SKM-1 treated with dmso at 0.1 percent for 144 hours (cell line): ENCODE data around the gene ENSA.
"Not testable (repeated sequence)": the region's sequence is repeated elsewhere in the genome, so short reads cannot be mapped to it uniquely, and the experiment has no call there.

ENCODE experiments used
- DNase-seq: peaks from one replicate; lab custom pipeline; 2025; ENCODE audit not compliant: unreplicated experiment; lab: John Stamatoyannopoulos, UW

Gene ENSA, protein sequence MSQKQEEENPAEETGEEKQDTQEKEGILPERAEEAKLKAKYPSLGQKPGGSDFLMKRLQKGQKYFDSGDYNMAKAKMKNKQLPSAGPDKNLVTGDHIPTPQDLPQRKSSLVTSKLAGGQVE

GRCh38 chr1:150629115-150629928 lies at the start of gene ENSA:
Gene ENSA, minus strand, starts transcription at chr1:150629612. Its CDS starts 142 bp downstream, at chr1:150629470.
- peak; percentile 100 for DNase-seq

- DNase-seq = no peak
These were observed 49.6 kb upstream of the ENSA start for GRCh38 chr1:150678988-150679387.

DNA sequence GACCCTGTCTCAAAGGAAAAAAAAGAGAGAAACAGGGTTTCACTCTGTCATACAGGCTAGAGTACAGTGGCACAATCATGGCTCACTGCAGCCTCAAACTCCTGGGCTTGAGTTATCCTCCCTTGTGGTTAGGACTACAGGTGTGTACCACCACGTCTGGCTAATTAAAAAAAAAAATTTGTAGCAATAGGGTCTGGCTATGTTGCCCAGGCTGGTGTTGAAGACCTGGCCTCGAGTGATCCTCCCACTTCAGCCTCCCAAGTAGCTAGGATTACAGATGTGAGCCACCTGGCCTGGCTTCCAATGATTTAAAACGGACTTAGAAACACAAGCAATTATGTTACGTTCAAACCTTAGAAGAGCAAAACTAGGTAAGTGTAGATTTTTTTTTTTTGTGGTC lies 45.5 kb upstream of the ENSA start:
- DNase-seq = no peak

DNA sequence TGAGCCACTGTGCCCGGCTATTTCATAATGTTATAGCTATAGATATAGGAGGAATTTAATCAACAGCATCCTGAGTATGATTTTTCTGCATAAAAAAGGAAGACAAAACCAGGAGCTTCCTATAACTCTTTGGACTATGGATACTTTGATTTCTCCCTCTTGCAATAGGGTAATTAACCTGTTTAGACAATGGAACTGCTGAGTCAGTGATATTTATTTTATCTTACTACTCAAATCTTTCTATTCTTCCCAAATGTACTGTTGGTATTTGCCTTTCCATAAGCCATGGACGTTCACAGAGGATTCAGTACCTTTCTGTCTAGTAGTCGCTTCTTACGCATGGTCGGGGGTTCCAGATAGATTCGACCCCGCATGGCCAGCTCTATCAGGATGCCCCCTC lies 33.9 kb upstream of the ENSA start:
- no peak for DNase-seq

DNA sequence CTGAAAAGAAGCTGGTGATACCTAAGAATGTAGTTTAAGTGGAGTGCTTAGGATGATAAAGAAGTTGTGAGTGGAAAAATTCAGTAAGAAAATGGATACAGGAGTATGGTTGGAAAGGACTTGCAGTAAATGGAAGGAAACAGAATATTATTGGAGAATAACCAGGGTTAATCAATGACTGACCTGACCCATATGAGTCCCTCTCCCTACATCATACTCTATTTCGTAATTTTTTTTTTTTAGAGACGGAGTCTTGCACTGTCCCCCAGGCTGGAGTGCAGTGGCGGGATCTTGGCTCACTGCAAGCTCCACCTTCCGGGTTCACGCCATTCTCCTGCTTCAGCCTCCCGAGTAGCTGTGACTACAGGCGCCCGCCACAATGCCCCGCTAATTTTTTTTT lies 33.4 kb upstream of the ENSA start:
- no peak for DNase-seq

GRCh38 chr1:150661156-150661555 lies 31.7 kb upstream of the ENSA start:
- no peak for DNase-seq

DNA sequence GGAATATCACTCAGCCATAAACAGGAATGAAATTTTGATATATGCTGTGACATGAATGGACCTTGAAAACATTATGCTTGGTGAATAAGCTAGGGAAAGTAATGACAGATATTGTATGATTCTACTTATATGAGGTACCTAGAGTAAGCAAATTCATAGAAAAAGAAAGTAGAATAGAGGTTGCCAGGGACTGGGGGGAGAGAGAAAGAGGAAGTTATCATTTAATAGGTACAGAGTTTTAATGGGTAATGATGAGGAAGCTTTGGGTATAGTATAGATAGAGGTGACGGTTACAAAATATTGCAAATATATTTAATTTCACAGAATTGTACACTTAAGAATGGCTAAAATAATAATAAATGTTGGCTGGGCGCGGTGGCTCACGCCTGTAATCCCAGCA lies 31.2 kb upstream of the ENSA start:
- no peak for DNase-seq

DNA sequence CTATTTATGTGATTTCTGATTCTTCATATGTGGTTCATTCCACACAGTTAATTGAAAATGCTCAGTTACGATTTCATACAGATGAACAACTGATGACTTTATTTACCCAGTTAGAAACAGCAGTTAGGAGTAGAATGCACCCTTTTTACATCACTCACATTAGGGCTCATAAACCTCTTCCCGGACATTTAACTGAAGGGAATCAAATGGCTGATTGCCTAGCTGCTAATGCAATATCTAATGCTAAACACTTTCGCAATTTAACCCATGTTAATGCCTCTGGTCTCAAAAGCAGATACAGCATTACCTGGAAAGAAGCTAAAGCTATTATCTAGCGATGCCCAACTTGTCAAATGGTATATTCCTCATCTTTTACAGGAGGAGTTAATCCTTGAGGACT lies 27.7 kb upstream of the ENSA start:
- DNase-seq = not testable (repeated sequence)

GRCh38 chr1:150654635-150655034 lies 25.2 kb upstream of the ENSA start:
- not testable (repeated sequence) for DNase-seq

- DNase-seq = no peak
These were observed 20.8 kb upstream of the ENSA start for GRCh38 chr1:150650193-150650592.

DNA sequence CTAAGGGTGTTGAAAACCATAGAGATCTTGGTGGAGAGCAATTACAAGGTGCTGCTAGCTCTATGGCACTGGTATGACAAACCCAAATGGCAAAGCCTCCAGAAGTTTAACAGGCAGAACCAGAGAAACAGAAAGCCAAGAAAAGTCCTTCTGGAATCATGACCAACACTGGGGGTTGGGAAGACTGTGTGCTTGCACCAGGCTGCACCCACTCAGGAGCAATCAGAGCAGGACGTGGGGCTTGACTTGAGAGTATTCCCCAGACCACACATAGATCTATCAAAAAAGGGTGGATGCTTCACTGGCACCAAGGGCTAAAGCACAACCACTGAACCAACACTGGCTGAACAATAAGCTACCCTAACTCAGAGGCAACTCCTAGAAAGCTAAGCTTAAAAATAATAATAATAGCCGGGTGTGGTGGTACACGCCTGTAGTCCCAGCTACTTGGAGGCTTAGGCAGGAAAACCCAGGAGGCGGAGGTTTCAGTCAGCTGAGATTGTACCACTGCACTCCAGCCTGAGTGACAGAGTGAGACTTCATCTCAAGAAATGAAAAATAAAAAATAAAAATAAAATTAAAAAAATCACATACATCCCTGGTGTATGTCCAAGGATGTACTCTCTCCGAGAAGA lies 20.1 kb upstream of the ENSA start:
- DNase-seq = no peak

GRCh38 chr1:150642296-150642695 lies 12.9 kb upstream of the ENSA start:
- no peak for DNase-seq

DNA sequence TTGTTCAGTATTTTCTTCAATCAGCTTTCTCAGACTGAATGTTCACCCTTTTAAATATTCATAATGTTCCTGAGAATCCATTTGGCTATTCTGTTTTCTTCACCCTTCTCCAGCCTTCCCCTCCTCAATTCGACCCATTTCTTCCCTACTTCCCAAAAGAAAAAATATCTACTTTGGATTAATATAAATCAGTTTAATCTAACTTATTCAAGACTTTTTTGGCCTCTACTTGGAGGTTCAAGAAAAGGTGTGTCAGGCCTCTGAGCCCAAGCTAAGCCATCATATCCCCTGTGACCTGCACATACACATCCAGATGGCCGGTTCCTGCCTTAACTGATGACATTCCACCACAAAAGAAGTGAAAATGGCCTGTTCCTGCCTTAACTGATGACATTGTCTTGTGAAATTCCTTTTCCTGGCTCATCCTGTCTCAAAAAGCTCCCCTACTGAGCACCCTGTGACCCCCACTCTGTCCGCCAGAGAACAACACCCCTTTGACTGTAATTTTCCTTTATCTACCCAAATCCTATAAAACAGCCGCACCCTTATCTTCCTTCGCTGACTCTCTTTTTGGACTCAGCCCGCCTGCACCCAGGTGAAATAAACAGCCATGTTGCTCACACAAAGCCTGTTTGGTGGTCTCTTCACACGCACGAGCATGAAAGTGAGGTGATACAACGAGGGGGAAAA lies 11.9 kb upstream of the ENSA start:
- not testable (repeated sequence) for DNase-seq

GRCh38 chr1:150638430-150638829 lies 9.0 kb upstream of the ENSA start:
- DNase-seq = not testable (repeated sequence)

GRCh38 chr1:150634839-150635622 lies 5.6 kb upstream of the ENSA start:
- not testable (repeated sequence) for DNase-seq

DNA sequence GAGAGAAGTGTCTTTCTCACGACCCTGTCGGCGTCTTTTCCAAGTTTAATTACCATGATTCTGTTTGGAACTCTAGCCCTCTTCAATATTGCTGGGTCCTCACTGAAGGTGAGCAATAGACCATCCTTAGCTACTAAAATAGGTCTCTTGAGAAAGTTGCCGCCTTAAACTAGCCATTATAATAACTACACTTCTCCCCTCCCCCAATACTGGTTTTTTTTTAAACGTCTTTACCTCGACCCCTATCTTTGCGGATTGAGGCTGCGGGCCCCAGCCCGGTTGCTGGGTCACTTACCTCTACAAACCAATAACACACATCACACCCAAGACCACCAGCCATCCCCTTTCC lies 672 bp downstream of the ENSA start:
- DNase-seq = no peak

GRCh38 chr1:150627826-150628410 lies 1.5 kb downstream of the ENSA start:
- DNase-seq = no peak

DNA sequence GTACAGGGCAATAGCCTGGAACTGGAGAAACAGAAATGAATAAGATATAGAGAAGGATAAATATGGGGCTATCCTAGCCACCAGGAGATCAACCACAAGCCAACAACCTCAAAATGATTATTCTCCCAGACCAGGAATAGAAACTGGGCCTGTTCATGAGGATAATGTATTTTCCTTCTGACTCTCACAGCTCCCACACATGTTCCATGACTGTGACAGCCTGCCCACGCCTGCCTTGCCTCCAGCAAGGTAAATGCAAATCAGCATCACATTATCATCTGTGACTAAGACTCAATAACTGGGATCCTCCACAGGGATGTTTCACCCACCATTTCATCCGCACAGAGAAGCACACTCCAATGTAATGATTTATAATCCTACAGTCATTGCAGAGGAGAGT lies 3.3 kb downstream of the ENSA start:
- DNase-seq = no peak

- not testable (repeated sequence) for DNase-seq
These were observed 4.9 kb downstream of the ENSA start for GRCh38 chr1:150624546-150624945.

DNA sequence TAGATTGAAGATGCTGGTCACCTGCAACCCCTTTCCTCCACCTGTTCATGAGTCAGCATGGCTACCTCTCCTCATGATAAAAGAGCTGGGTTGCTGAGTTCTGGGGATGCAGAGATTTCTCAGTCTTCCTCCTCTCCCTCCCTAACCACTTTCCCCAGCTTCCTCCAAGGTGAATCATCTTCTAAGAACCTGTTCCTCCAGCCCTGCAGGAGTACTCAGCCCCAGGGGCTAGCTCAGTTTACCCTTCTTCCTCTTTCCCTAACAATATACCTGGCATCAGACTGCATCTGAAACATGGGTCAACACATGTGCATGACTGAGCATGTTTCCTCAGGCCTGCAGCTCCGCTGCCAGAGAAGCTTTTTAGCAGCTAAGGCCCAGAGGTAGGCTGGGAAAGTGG lies 5.3 kb downstream of the ENSA start:
- DNase-seq = not testable (repeated sequence)
